ENCODE data around the gene C11orf98. TPM values are rescaled to one million over a fixed set of nuclear protein-coding genes. Genes with fewer than 3 reads are reported as not detected.
A peak's percentile ranks its signal among the peaks of the same experiment; 100 is the strongest.
"Not testable (repeated sequence)": the region's sequence is repeated elsewhere in the genome, so short reads cannot be mapped to it uniquely, and the experiment has no call there.

Gene C11orf98
- total RNA-seq, 1 donor: 23.7 TPM

GRCh38 chr11:62666259-62666926 lies 1.4 kb upstream of the C11orf98 start:
- DNase-seq (ENCODE audit: low read depth): no peak
- TF ChIP-seq, protein P1, sequence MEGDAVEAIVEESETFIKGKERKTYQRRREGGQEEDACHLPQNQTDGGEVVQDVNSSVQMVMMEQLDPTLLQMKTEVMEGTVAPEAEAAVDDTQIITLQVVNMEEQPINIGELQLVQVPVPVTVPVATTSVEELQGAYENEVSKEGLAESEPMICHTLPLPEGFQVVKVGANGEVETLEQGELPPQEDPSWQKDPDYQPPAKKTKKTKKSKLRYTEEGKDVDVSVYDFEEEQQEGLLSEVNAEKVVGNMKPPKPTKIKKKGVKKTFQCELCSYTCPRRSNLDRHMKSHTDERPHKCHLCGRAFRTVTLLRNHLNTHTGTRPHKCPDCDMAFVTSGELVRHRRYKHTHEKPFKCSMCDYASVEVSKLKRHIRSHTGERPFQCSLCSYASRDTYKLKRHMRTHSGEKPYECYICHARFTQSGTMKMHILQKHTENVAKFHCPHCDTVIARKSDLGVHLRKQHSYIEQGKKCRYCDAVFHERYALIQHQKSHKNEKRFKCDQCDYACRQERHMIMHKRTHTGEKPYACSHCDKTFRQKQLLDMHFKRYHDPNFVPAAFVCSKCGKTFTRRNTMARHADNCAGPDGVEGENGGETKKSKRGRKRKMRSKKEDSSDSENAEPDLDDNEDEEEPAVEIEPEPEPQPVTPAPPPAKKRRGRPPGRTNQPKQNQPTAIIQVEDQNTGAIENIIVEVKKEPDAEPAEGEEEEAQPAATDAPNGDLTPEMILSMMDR (IDR thresholded peaks at IDR 0.05; ENCODE audit: insufficient read depth, low read depth, low read length): no peak
- H3K4me3 ChIP-seq (ENCODE audit: low read depth, low read length): peak overlapping the region; percentile 92

DNA sequence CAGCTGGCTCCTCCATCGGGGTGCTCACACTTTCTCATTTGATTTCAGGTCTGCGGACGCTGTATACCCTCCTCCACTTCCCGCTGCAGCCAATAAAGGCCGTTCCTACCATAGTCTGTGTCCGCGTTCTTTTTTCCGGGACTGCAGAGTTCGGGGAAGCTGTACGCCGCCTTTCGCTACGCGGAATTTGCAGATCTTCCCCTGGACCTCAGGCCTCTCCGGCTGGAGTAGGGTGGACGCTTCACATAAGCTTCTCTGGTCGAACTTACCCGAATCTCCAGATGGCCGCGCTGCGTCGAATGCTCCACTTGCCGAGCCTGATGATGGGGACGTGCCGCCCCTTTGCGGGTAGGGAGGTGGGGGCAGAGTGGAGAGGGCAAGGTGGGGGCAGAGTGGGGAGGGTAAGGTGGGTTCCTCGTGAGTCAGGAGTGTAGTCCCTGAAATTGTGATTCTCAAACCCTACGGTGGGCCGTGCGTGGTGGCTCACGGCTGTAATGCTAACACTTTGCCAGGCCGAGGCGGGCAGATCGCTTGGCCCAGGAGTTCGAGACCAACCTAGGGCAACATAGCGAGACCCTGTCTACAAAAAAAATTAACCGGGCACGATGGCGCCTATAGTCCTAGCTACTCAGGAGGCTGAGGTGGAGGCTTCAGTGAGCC lies 719 bp upstream of the C11orf98 start:
- H3K4me3 ChIP-seq (ENCODE audit: low read depth, low read length): peak overlapping the region; percentile 92
- TF ChIP-seq, protein P1 (IDR thresholded peaks at IDR 0.05; ENCODE audit: insufficient read depth, low read depth, low read length): no peak
- peak; percentile 79 for DNase-seq (ENCODE audit: low read depth)

- peak; percentile 50 for DNase-seq (ENCODE audit: low read depth)
- peak overlapping the region; percentile 92 for H3K4me3 ChIP-seq (ENCODE audit: low read depth, low read length)
- TF ChIP-seq, protein P1 (IDR thresholded peaks at IDR 0.05; ENCODE audit: insufficient read depth, low read depth, low read length): no peak
Measured at GRCh38 chr11:62664405-62665074, 470 bp downstream of the C11orf98 start.

GRCh38 chr11:62656796-62657429 lies 8.1 kb downstream of the C11orf98 start:
- TF ChIP-seq, protein P1 (IDR thresholded peaks at IDR 0.05; ENCODE audit: insufficient read depth, low read depth, low read length): no peak
- no peak overlapping the region for H3K4me3 ChIP-seq (ENCODE audit: low read depth, low read length)
- peak; percentile 53 for DNase-seq (ENCODE audit: low read depth)

GRCh38 chr11:62654297-62654696 lies 10.7 kb downstream of the C11orf98 start:
- TF ChIP-seq, protein P1 (IDR thresholded peaks at IDR 0.05; ENCODE audit: insufficient read depth, low read depth, low read length): no peak
- DNase-seq (ENCODE audit: low read depth): peak; percentile 23
- no peak overlapping the region for H3K4me3 ChIP-seq (ENCODE audit: low read depth, low read length)

DNA sequence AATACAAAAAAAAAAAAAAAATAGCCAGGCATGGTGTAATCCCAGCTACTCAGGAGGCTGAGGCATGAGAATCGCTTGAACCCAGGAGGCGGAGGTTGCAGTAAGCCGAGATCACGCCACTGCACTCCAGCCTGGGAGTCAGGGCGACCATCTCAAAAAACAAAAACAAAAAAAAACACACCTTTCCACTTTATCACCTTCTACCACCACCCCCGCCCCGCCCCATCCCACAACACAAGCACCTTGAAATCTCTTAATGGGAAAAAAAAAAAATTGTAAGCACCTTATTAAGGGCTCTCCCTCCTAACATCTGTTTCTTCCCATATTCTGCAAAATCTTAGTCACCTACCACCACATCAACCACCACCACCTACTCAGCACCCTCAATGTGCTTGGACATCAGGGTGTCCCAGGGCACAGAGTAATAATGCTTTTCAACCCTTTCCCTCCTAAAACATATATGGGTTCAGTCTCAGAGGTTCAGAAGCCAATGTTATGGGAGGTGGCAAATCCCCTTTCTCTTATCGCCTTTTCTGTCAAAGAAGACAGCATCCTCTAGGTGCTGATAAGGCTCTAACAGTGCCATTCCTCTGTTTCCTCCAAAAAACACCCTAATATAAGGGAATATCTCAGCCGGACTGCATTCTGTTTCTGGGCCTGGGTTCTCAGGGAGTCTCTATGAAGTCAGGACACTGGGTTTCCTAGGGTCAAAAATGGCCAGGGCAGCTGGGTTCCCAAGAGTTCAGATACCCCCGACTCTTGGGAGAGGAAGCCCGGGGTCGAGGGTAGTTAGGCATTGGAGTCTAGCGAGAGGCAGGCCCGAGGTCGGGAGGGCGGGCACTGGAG lies 12.6 kb downstream of the C11orf98 start:
- DNase-seq (ENCODE audit: low read depth): no peak
- H3K4me3 ChIP-seq (ENCODE audit: low read depth, low read length): peak overlapping the region; percentile 83
- TF ChIP-seq, protein P1 (IDR thresholded peaks at IDR 0.05; ENCODE audit: insufficient read depth, low read depth, low read length): no peak

- not testable (repeated sequence) for H3K4me3 ChIP-seq (ENCODE audit: low read depth, low read length); DNase-seq (ENCODE audit: low read depth)
Measured at GRCh38 chr11:62650283-62650682, 14.7 kb downstream of the C11orf98 start.

Data from fibroblast of villous mesenchyme (primary cell).